Ovary (tissue), 9 donors: ENCODE data around the gene ATP10B. TPM values are rescaled to one million over a fixed set of nuclear protein-coding genes. Genes with fewer than 3 reads are reported as not detected.

ENCODE experiments used
- DNase-seq, 5 donors: peaks; one replicate each; pipeline ENCODE4 v3.0.0-alpha.2; 2019 to 2020
- H3K27ac ChIP-seq, 2 donors: fragments of 200-600 bp; one replicate each; pipeline versions ENCODE4 v1.5.1 to v1.8.0; 2019 to 2022
- H3K27me3 ChIP-seq: fragments of 200-600 bp; one replicate; pipeline ENCODE4 v1.8.0; 2022
- H3K36me3 ChIP-seq: fragments of 200-600 bp; sonication (generic); one replicate; pipeline ENCODE4 v1.5.1; 2019
- H3K4me1 ChIP-seq: one replicate; pipeline ENCODE4 v1.8.1; 2013; ENCODE audit warnings: mild to moderate bottlenecking, moderate library complexity; ENCODE audit not compliant: insufficient read depth
- H3K4me3 ChIP-seq: fragments of 200-600 bp; sonication (generic); one replicate; pipeline ENCODE4 v1.5.1; 2017
- H3K9me3 ChIP-seq, 2 donors: fragments of 200-600 bp in 1 of 2; sonication (generic) in 1 of 2; one replicate each; pipeline versions ENCODE4 v1.5.1 to v1.8.1; 2013 to 2019; ENCODE audit warnings: mild to moderate bottlenecking in 1 of 2, moderate library complexity in 1 of 2
- EP300 ChIP-seq: sonication (generic); formaldehyde crosslinking; IDR thresholded peaks from one replicate; pipeline ENCODE4 v1.6.1; 2017; ENCODE audit warnings: antibody characterized with exemption
- POLR2A ChIP-seq: fragments of 450-650 bp; IDR thresholded peaks from one replicate; pipeline ENCODE4 v1.6.1; 2017; ENCODE audit warnings: antibody characterized with exemption, mild to moderate bottlenecking, moderate library complexity
- WGBS, 3 donors: extraction: QIAGEN DNeasy Blood & Tissue Kit in 1 of 3; methylation state at CpG; one replicate each; pipeline versions ENCODE4 v1.1.5 to v1.1.7; 2013 to 2017; 5-methylcytosine and 5-hydroxymethylcytosine counted together
- intact Hi-C, 4 donors: fragments of 100-400 bp; cut with DNase I; formaldehyde crosslinking; loops; one replicate each; pipeline versions ENCODE4 v1.11.0 to v1.15.1; 2022 to 2023
- polyA plus RNA-seq, 2 donors: library from polyadenylated mRNA; stranded (reverse); fragments of 200-250 nt in 1 of 2; fragments of 350-450 nt in 1 of 2; fragmentation: Illumina TruSeq in 1 of 2; extraction: RNeasy Lipid Tissue Mini Kit (QIAGEN cat#74804) in 1 of 2; gene quantifications; one replicate each; pipeline ENCODE4 v1.2.3, GENCODE V29; 2013 to 2014
- total RNA-seq, 7 donors: library from RNA; depleted of rRNA in 2 of 7; stranded (reverse); fragments of >200 nt in 2 of 7; fragmentation: NEBNext Ultra II Directional in 3 of 7; extraction: Animal tissue kit (Norgen Biotek cat#: 25700) in 3 of 7; gene quantifications; one replicate each; pipeline versions ENCODE4 v1.1.0 to v1.2.4, GENCODE V29; 2016 to 2023
- TF ChIP-seq, protein P1 (sequence below), 3 donors: fragments of 450-650 bp in 2 of 3; fragments of 200-600 bp in 1 of 3; IDR thresholded peaks; one replicate each; pipeline versions ENCODE4 v1.5.1 to v1.8.0; 2016 to 2022; ENCODE audit warnings: antibody characterized with exemption in 3 of 3, mild to moderate bottlenecking in 1 of 3
- donor health status: DM: no; HTN: no; CAD: no; lungs with moderate emphysema.
- donor health status: DM: no; HTN: no; CAD: no.
- donor health status: Bipolar disorder and iron deficiency.
- donor health status: DM: yes; HTN: yes; CAD: no.
- donor health status: DM: no; HTN: no; CAD: no.
- donor health status: DM: yes; HTN: yes; CAD: no.

The ATP10B gene
- total and polyA plus RNA-seq, 9 donors = 0.02 to 19.1 (median 0.34) TPM; not detected in 1

DNA sequence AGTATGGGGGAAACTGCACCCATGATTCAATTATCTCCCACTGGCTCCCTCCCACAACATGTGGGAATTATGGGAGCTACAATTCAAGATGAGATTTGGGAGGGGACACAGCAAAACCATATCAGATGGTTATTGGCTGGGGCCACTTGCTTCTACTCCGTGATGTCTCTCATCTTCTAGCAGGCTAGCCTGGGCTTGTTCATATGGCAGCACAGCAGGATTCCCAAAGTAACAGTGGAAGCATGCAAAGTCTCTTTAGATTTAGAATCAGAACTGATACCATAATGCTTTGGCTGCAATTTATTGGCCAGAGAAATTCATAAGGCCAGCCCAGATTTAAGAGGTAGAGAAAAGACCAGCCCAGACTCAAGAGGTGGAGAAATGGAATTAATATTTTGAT lies 304.1 kb downstream of the ATP10B start:
- H3K27me3 ChIP-seq = no peaks in the 10 kb centered on the region
- H3K9me3 ChIP-seq = no peaks in the 10 kb centered on the region
- no peak for DNase-seq
- no peaks in the 10 kb centered on the region for H3K36me3 ChIP-seq
- H3K4me3 ChIP-seq = no peak overlapping the region
- H3K27ac ChIP-seq = no peak overlapping the region
- no peaks in the 10 kb centered on the region for H3K4me1 ChIP-seq
- intact Hi-C loops = no loop called here
- WGBS, 3 donors = 85 to 93% (median 88%) methylated on average over 1 of the region's 1 CpG
- TF ChIP-seq EP300 (no peak), POLR2A (no peak)
- TF ChIP-seq, protein P1, sequence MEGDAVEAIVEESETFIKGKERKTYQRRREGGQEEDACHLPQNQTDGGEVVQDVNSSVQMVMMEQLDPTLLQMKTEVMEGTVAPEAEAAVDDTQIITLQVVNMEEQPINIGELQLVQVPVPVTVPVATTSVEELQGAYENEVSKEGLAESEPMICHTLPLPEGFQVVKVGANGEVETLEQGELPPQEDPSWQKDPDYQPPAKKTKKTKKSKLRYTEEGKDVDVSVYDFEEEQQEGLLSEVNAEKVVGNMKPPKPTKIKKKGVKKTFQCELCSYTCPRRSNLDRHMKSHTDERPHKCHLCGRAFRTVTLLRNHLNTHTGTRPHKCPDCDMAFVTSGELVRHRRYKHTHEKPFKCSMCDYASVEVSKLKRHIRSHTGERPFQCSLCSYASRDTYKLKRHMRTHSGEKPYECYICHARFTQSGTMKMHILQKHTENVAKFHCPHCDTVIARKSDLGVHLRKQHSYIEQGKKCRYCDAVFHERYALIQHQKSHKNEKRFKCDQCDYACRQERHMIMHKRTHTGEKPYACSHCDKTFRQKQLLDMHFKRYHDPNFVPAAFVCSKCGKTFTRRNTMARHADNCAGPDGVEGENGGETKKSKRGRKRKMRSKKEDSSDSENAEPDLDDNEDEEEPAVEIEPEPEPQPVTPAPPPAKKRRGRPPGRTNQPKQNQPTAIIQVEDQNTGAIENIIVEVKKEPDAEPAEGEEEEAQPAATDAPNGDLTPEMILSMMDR (IDR thresholded peaks at IDR 0.05) = no peak

DNA sequence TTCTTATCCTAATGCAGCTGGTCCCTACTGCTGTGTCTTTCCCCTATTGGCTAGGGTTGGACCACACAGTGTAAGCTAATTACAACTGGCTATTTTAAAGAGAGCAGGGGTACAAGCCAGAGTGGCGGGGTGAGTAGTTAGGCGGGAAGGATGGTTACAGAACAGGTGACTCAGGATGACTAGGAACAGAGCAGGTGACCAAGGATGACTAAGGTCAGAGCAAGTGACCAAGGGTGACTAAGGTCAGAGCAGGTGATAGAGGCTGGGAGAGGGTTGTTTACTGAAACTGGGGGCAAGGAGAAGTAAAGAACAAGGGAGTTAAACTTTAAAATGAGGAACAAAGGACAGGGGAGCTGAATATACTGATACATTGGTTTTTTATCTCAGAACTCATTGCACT lies 304.9 kb downstream of the ATP10B start:
- H3K4me1 ChIP-seq = no peaks in the 10 kb centered on the region
- intact Hi-C loops = no loop called here
- no peaks in the 10 kb centered on the region for H3K36me3 ChIP-seq
- WGBS, 3 donors = 85 to 92% (median 90%) methylated on average over 2 of the region's 2 CpGs
- TF ChIP-seq POLR2A (no peak), EP300 (no peak)
- TF ChIP-seq, protein P1 (IDR thresholded peaks at IDR 0.05) = no peak
- H3K27me3 ChIP-seq = no peaks in the 10 kb centered on the region
- no peak for DNase-seq
- H3K9me3 ChIP-seq = no peaks in the 10 kb centered on the region
- no peak overlapping the region for H3K4me3 ChIP-seq
- no peak overlapping the region for H3K27ac ChIP-seq

DNA sequence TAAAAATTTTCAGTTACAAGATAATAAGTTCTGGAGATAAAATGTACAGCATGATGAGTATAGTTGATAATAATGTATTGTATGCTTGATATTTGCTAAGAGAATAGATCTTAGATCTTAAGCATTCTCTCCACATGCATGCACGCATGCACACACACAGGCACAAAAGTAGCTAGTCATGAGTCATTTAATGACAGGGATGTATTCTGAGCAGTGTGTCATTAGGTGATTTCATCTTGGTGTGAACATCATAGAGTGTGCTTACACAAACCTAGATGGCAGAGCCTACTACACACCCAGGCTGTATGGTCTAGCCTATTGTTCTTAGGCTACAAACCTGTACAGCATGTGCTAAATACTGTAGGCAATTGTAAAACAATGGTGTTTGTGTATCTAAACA lies 306.2 kb downstream of the ATP10B start:
- Histone ChIP-seq H3K36me3 (no peaks in the 10 kb centered on the region), H3K27me3 (no peaks in the 10 kb centered on the region), H3K9me3 (no peaks in the 10 kb centered on the region), H3K27ac (no peak overlapping the region), H3K4me1 (no peaks in the 10 kb centered on the region), H3K4me3 (no peak overlapping the region)
- WGBS, 3 donors = 85 to 97% (median 90%) methylated on average over 1 of the region's 1 CpG
- DNase-seq = no peak
- no peak for TF ChIP-seq EP300
- intact Hi-C loops = no loop called here

DNA sequence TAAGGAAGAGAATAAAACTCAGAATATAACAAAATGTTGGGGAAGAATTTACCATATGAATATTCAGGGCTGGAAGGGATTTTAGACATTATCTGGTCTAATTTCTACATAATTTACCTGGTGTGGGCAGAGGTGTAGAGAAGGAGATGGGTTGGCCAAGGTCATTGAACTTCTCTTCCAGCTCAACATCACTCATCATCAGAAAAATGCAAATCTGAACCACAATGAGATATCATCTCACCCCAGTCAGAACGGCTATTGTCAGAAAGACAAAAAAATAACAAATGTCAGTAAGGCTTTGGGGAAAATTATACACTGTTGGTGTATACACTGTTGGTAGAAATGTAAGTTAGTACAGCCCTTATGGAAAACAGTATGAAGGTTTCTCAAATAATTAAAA lies 308.6 kb downstream of the ATP10B start:
- Histone ChIP-seq H3K4me3 (no peak overlapping the region), H3K9me3 (no peaks in the 10 kb centered on the region), H3K4me1 (no peaks in the 10 kb centered on the region), H3K36me3 (no peaks in the 10 kb centered on the region), H3K27me3 (no peaks in the 10 kb centered on the region), H3K27ac (no peak overlapping the region)
- TF ChIP-seq, protein P1 (IDR thresholded peaks at IDR 0.05) = no peak
- no peak for TF ChIP-seq EP300
- TF ChIP-seq POLR2A = no peak
- intact Hi-C loops = no loop called here
- no peak for DNase-seq
- WGBS, 3 donors = 57 to 74% (median 64%) methylated on average over 1 of the region's 1 CpG

DNA sequence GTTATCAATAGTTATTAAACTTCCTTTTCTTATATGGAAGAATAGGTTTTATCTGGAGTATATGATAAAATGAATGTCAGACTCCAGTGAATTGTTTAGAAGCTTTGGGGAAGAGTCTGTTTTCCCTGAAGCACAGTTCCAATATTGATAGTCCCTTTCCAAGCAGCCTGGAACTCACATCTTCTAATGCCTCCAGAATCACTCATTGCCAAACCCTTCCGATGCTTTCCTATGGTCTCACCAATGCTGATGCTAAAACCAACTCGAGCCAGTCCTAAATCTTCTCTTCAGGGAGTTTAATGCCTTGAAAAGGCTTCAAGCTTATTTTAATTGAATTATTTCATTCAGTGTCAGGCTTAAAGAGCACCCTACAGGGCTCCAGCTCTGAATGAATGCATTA lies 309.2 kb downstream of the ATP10B start:
- no peaks in the 10 kb centered on the region for H3K9me3 ChIP-seq
- intact Hi-C loops = no loop called here
- no peaks in the 10 kb centered on the region for H3K27me3 ChIP-seq
- no peaks in the 10 kb centered on the region for H3K4me1 ChIP-seq
- 68 to 84% (median 72%) methylated on average over 2 of the region's 2 CpGs for WGBS, 3 donors
- no peak overlapping the region for H3K27ac ChIP-seq
- no peak for DNase-seq
- TF ChIP-seq POLR2A (no peak), EP300 (no peak)
- TF ChIP-seq, protein P1 (IDR thresholded peaks at IDR 0.05) = no peak
- H3K4me3 ChIP-seq = no peak overlapping the region
- H3K36me3 ChIP-seq = no peaks in the 10 kb centered on the region
